Activated CD4-positive, alpha-beta T cell treated with anti-CD3 and anti-CD28 coated beads, Interleukin-2, amount 50 U/mL, for 1 hour (primary cell): ENCODE measurements around the gene YY1AP1.
A peak's percentile ranks its signal among the peaks of the same experiment; 100 is the strongest.
"Not testable (repeated sequence)": the region's sequence is repeated elsewhere in the genome, so short reads cannot be mapped to it uniquely, and the experiment has no call there.

Experiments
- DNase-seq: peaks from one replicate; pipeline ENCODE4 v3.0.0-alpha.2; 2020

The YY1AP1 gene, protein sequence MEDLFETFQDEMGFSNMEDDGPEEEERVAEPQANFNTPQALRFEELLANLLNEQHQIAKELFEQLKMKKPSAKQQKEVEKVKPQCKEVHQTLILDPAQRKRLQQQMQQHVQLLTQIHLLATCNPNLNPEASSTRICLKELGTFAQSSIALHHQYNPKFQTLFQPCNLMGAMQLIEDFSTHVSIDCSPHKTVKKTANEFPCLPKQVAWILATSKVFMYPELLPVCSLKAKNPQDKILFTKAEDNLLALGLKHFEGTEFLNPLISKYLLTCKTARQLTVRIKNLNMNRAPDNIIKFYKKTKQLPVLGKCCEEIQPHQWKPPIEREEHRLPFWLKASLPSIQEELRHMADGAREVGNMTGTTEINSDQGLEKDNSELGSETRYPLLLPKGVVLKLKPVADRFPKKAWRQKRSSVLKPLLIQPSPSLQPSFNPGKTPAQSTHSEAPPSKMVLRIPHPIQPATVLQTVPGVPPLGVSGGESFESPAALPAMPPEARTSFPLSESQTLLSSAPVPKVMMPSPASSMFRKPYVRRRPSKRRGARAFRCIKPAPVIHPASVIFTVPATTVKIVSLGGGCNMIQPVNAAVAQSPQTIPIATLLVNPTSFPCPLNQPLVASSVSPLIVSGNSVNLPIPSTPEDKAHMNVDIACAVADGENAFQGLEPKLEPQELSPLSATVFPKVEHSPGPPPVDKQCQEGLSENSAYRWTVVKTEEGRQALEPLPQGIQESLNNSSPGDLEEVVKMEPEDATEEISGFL

DNA sequence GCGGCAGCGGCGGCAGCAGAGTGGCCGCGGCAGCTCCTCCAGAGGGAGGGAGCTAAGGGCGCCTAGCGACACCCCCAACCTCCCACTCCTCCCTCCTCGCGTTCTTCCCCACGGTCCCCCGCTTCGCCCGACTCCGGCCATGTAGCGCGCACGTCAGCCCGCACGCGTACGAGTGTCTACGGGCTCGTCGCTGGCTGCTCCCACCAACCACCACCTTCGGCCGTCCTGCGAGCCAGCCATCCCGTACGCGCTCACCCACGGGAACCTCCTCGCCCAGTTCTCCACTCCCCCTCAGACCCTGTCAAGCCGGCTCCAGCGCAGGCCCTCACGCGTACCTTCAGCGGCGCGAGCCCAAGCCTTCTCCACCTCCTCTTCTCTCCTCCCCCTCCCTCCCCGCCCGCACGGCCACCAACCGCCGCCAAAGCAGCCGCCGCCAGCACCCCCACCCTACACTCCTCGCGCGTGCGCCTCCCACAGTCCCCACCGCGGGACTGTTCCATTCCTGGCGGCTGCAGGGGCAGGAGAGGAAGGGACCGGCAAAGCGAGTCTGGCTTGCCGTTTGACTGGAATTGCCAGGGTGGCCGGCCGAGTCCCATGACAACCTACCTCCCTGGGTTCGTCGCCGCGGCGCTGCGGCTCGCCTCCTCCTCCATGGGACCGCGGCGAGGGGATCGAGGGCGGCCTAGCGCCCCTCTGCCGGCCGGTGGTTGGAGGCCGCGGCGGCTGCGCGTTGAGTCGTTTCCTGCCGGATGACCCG lies at the start of gene YY1AP1:
YY1AP1 (minus strand) TSS at position 451 of the 757 bp plus-strand sequence. CDS start 8,338 bp downstream, outside the sequence.
- DNase-seq: peak; percentile 88

DNA sequence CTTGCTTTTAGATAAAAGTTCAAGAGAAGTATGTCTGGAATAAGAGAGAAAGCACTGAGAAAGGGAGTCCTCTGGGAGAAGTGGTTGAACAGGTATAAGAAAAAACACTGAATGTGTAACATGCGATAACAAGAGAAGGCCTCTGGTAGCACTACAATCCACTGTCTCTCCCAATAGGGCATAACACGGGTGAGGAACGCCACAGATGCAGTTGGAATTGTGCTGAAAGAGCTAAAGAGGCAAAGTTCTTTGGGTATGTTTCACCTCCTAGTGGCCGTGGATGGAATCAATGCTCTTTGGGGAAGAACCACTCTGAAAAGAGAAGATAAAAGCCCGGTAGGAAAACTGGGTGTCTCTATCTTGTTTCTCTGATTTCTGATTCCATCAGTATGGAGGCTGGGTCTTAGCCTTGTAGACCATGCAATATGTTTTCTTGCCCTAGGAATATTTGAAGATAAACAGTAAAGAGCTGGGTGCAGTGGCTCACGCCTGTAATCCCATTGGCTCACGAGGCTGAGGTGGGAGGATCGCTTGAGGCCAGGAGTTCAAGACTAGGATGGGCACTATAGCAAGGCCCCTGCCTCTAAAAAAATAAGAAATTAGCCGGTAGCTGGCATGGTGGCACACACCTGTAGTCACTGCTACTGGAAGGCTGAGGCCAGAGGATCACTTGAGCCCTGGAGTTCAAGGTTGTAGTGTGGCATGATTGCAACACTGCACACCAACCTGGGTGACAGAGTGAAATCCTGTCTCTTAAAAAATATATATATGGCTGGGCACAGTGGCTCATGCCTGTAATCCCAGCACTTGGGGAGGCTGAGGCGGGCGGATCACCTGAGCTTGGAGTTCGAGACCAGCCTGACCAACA lies 40.7 kb upstream of the YY1AP1 start:
- DNase-seq: peak; percentile 38

DNA sequence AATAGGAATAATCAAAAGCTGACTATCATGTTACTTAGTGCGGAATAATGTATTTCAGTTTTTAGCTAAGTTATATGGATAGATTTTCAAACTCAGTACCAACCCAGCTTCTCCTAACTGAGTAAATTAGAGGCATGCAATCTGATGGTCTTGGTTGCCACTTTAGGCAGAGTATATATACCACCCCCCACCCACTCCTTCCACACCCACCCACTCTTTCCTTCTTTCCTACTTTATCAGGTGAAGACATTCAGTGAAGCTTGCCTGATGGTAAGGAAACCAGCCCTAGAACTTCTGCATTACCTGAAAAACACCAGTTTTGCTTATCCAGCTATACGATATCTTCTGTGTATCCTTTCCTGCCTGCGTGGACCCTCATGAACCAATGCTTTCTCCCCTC lies 36.6 kb upstream of the YY1AP1 start:
- DNase-seq: no peak

DNA sequence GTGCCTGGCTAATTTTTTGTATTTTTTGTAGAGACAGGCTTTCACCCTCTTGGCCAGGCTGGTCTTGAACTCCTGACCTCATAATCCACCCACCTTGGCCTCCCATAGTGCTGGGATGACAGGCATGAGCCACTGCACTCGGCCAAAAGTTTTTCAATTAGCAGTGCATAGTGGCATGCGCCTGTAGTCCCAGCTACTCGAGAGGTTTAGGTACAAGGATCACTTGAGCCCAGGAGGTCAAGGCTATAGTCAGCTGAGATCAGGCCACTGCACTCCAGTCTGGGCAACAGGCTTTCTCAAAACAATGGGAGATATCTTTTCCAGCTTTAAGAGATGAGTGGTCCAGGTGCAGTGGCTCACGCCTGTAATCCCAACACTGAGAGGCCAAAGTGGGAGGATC lies 31.1 kb upstream of the YY1AP1 start:
- no peak for DNase-seq

DNA sequence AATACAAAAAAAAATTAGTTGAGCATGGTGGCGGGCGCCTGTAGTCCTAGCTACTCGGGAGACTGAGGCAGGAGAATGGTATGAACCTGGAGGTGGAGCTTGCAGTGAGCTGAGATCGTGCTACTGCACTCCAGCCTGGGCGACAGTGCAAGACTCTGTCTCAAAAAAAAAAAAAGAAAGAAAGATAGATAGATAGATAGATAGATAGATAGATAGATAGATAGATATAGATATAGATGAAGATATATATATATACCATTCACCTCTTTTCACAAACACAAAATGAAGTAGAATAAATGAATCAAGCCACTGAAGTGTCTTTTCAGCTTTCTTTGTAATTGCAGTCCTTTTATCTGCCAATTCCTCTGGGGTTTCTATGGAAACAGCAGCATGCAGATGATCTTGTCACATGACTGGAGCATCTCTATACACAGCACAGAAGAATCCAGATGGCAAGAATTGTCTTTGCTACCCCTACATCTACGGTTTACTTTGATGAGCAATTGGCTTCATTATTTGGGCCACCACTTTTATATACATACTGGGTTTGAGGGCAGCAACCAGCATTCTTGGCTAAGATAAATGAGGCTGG lies 30.0 kb upstream of the YY1AP1 start:
- DNase-seq: not testable (repeated sequence)

DNA sequence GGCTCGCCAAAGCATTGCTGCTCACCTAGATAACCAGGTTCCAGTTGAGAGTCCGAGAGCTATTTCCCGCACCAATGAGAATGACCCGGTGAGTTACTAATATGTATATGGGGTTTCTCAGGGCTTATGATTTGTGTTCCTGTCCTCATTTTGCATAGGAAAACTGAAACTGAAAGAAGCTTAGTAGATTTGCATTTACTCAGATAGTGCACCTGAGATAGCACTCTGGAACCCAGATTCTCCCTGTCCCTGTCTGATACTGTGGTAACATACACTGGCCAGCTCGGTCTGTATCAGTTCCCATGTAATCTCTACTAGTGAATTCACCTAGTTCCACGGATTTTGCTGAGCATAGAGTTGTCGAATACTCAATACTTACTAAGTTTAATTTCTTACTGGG lies 28.5 kb upstream of the YY1AP1 start:
- DNase-seq: no peak

DNA sequence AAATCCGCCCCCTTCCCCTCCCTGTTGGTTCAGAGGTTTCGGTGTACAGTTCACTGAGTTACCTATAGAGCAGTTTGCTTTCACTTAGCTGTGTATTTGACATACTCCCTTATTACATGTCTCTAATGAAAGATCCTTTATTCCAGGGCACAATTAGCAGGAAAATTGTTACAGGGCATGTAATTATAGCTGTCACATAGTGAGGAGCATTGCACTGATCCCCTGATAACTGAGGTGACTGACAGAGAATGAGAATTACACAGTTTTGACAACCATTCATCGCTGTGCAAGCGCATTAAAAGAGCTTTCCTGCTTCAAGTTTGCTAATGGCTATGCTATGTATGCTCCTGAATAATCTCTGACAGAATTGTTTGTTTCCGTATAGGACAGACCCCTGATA lies 27.2 kb upstream of the YY1AP1 start:
- no peak for DNase-seq

DNA sequence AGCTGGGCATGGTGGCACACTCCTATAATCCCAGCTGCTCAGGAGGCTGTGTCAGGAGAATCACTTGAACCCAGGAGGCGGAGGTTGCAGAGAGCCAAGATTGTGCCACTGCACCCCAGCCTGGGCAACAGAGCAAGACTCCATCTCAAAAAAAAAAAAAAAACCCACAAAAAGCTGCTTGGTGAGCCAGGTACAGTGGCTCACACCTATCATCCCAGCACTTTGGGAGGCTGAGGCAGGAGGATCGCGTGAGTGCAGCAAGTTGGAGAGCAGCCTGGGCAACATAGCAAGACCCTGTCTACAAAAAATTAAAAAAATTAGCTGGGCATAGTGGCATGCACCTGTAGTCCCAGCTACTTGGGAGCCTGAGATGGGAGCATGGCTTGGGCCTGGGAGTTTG lies 26.5 kb upstream of the YY1AP1 start:
- DNase-seq: not testable (repeated sequence)

DNA sequence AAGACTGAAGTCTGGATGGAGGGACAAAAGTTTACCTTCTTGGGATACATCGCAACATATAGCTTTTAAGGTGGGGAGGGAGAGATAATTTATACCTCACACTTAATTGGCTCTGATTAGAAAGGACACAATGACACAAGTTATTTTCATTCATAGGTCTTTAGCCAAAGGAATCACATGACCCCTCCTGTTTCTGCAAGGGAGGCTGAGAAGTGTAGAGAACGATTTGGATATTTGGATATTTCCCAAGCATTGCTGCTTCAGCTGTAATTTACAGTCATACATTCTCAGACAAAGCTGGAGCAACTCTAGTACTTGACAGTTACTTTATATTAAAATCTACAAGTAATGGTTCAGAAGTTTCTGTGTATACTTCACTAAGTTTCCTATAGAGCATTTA lies 24.5 kb upstream of the YY1AP1 start:
- DNase-seq: no peak

DNA sequence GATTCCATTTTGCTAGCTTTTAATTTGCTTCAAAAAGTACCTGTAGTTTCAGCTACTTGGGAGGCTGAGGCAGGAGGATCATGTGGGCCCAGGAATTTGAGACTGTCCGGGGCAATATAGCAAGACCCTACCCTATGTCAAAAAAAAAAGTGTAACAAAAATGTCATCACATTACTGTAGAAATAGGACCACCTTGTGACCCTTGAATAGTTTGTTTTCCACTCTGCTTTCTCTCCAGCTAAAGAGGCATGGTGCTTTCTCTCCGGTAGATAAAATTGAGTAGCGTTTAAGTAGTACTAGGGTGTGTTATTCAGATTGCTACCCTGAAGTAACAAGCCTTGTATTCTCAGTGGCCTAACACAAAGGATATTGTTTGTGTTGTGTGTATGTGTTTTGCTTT lies 24.1 kb upstream of the YY1AP1 start:
- not testable (repeated sequence) for DNase-seq

DNA sequence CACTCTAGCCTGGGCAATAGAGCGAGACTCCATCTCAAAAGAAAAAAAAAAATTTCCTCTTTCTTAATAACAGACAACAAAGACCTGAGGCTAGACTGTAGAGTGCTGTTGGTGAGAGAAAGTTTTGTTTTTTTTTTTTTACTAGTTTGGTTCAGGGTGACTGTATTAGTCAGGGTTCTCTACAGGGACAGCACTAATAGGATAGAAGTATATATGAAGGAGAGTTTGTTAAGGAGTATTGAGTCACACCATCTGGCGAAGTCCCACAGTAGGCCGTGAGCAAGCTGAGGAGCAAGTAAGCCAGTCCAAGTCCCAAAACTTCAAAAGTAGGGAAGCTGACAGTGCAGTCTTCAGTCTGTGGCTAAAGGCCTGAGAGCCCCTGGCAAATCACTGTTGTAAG lies 22.9 kb upstream of the YY1AP1 start:
- not testable (repeated sequence) for DNase-seq

DNA sequence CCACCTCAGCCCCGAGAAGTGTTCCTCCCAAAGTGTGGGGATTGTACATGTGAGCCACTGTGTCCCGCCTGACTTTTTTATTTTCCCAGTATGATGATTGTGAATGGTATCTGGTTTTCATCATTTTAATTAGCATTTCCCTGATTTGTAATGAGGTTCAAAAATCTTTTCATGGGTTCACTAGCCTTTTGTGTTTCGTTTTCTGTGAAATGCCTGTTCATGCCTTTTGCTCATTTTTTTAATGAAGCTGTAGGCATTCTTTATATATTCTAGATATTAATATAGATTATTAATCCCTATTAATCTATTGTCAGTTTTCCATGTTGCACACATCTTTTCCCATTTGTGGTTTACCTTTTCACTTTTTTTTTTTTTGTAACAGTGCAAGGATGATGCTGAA lies 20.8 kb upstream of the YY1AP1 start:
- no peak for DNase-seq

DNA sequence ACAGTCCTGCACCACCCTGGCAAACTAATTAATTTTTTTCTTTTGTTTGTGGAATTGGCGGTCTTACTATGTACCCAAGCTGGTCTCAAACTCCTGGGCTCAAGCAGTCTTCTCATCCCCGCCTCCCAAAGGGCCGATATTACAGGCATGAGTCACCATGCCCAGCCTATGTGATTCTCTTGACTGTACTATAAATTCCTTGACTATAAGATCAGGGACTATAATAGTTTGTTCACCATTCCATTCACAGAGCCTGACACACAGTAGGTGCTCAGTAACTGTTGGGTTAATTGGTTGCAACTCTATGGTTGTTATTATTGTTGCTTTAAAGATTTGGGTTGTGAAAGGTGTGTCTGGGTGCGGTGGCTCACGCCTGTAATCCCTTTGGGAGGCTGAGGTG lies 17.6 kb upstream of the YY1AP1 start:
- DNase-seq: no peak

DNA sequence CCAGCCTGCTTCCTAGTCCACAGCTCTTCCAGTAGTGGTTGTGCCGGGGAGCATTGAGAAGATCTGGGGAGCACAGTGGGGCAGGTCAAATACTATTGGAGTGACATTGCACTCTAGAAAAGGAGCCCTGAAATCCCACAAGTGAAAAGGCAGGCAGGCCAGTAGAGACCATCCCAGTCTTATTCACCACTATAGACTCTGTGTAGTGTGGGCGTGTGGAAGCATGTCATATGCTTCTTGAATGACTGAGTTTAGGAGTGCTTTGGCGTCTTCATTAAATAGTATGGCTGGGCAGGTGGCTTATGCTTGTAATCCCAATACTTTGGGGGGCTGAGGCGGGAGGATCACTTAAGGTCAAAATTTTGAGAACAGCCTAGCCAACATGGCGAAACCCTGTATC lies 15.8 kb upstream of the YY1AP1 start:
- DNase-seq: not testable (repeated sequence)

DNA sequence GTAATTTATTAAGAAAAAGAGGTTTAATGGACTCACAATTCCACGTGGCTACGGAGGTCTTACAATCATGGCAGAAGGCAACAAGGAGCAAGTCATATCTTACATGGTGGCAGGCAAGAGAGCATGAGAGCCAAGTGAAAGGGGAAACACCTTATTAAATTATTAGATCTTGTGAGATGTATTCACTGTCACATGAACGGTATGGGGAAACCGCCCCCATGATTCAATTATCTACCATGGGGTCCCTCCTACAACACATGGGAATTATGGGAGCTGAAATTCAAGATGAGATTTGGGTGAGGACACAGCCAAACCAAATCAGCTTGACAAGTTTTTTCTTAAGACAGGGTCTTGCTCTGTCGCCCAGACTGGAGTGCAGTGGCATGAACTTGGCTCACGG lies 14.6 kb upstream of the YY1AP1 start:
- DNase-seq: no peak

DNA sequence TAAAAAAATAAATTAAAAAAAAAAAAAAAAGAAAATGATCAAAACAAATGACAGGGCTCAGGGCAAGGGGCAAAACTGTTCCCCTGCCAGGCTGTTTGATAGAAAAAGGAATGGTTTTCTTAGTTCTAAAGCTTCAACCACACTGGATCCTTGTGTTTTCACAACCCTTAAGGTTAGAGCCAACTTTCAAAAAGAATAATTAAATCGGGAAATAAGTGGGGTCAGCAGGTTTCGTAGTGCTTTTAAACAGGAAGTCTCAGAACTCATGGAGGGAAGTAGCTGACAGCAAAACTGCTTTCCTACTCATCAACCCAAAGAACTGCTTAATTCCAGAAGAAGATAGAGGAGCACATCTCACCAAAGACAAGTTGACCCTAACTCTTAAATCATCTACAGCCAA lies 13.1 kb upstream of the YY1AP1 start:
- not testable (repeated sequence) for DNase-seq

DNA sequence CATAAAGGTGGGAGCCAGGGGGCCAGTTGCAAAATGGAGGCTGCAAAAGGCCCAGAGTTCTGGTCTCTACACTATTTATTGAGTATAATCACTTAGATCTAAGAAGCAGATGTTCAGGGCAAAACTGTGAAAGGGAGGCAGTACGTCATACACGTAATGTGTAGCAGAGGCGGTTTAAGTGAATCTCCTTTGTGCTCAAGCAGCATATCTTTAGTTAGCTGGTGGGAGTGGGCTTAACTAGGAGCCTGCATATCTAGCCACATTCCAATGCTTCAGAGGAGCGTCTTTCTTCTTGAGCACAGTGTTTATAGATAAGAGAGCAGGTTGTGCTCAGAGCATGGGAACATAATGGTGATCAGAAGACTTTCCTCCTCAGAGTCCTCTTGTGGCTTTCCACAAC lies 10.5 kb upstream of the YY1AP1 start:
- not testable (repeated sequence) for DNase-seq

DNA sequence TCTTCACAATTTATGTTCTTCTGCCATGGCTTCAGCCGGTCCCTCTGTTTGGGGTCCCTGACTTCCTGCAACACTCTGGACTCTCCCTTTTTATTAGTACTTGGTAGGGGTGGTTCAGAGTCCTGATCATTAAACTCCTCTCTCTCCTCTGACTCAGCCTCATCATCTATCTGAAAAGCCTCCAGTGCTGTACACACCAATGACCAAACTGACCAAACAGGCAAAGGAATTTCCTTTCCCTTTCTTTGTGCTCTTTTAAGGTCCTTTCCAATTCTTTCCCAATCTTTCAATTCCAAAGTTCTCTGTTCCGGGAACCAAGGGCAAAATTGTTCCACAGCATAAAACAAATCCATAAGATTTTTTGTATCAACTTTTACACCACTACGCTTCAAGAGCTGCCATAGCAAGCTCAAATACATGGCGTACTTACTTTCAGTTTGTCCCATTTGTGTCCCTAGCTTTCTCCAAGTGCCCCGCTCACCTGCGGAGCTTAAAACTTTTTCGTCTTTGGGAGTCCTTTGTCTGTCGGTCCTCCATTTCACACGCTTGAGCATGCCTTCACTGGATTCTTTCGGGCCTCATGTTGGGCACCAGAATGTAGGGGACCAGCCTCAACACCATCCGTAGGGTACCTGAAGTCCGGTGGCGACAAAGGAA lies 9.9 kb upstream of the YY1AP1 start:
- DNase-seq: no peak

DNA sequence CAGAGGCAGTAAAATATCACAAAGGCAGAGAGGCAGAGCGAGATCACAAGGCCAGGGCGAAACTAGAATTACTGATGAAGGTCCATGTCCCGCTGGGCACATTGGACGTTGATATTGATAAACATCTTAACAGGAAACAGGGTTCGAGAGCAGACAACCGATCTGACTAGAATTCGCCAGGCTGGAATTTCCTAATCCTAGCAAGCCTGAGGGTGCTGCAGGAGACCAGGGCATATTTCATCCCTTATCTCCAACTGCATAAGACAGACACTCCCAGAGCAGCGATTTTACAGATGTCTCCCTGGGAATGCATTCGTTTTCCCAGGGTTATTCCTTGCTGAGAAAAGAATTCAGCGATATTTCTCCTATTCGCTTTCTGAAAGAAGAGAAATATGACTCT lies 9.0 kb upstream of the YY1AP1 start:
- not testable (repeated sequence) for DNase-seq

DNA sequence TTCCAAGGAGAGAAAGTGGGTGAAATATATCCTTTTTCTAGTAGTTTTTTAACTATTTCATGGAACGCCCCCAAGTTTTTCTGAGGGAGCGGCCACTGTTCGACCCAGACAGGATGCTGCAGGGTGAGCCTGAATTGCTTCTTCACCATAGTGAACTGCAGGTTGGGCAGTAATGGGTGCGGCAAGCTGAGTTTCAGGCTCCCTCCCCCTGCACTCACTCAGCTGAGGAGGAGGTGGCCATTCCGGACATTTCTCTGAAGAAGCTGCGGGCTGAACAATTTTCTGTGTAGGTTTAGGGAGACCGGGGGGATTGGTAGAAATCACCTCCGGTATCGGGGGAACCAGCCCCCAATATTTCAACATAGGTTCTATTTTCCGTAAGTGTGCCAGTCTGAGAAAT lies 8.5 kb upstream of the YY1AP1 start:
- no peak for DNase-seq

DNA sequence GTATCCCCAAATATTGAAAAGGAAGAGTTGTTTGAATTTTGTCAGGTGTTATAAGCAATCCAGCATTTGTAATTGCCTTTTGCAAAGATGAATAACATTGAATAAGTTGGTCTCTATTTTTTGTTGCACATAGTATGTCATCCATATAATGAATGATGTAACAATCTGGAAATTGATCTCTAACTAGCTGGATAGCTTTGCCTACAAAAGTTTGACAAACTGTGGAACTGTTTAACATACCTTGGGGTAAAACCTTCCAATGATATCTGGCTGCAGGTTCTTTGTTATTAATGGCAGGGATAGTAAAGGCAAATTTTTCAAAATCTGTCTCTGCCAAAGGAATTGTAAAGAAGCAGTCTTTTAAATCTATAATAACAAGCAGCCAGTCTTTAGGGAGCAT lies 8.0 kb upstream of the YY1AP1 start:
- no peak for DNase-seq

DNA sequence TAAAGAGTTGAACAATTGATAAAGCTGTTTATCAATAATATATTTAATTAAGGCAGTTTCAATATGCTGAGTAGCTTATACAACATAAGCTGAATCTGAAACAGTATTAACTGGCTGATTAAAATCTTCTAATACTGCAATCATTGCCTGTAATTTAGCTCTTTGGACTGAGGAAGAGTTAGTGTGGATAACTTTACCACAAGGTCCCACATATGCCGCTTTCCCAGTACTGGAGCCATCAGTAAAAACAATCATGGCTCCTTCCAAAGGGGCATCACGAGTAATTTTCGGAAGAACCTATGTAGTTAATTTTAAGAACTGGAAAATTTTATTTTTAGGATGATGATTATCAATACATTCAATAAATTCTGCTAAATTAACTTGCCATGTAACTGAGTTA lies 7.0 kb upstream of the YY1AP1 start:
- DNase-seq: no peak
